ENCODE measurements around the gene RPS29.

Gene RPS29

DNA sequence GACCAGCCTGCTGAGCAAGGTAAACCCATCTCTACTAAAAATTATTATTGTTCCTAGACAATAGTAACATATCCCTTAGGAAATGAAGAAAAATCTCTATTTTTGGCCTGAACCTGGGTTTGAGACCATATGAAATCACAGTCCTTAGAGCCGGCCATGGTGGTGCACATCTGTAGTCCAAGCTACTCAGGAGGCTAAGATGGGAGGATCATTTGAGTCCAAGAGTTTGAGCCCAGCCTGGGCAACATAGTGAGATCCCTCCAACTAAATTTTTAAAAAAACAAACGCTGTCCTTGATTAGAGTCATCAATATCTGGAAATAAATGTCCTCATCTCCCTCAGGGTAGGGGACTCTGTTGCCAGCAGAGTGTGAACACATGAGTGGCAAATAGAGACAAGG is 34.6 kb downstream of the RPS29 start:
- no peak for DNase-seq (ENCODE audit: low read depth, low spot score)

GRCh38 chr14:49550286-49551184 is 35.6 kb downstream of the RPS29 start:
- DNase-seq (ENCODE audit: low read depth, low spot score) = peak; percentile 14

- peak; percentile 13 for DNase-seq (ENCODE audit: low read depth, low spot score)
Observed at GRCh38 chr14:49549881-49550280, 36.3 kb downstream of the RPS29 start.

- no peak for DNase-seq (ENCODE audit: low read depth, low spot score)
Observed at GRCh38 chr14:49549446-49549845, 36.7 kb downstream of the RPS29 start.

GRCh38 chr14:49546766-49547165 is 39.4 kb downstream of the RPS29 start:
- DNase-seq (ENCODE audit: low read depth, low spot score) = peak; percentile 12

DNA sequence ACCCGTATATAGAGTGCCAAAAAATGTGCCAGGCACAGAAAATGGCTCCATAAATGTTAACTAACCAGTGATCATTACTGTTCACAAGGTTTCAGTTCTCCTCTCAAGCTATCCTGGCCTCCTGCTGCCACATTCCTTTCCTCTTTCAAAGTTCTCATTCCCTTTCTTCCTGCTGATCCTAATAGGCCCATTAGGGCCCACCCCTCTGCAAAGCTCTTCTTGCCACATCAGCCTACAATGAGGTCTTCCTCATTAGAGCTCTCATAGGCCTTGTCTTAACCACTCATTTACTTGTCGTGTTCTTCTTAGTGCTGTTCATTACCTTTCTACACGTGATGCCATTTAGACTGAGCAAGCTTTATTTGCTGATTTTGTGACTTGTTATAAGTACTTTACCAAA is 40.5 kb downstream of the RPS29 start:
- DNase-seq (ENCODE audit: low read depth, low spot score) = no peak

GRCh38 chr14:49545071-49545470 is 41.1 kb downstream of the RPS29 start:
- DNase-seq (ENCODE audit: low read depth, low spot score) = no peak

- DNase-seq (ENCODE audit: low read depth, low spot score) = no peak
Observed at GRCh38 chr14:49541049-49541448, 45.1 kb downstream of the RPS29 start.

- no peak for DNase-seq (ENCODE audit: low read depth, low spot score)
Observed at GRCh38 chr14:49538852-49539251, 47.3 kb downstream of the RPS29 start.

Measured in astrocyte of the hippocampus (primary cell).